CD14-positive monocyte (primary cell): ENCODE results near the gene RAI1. TPM values are rescaled to one million over a fixed set of nuclear protein-coding genes. Genes with fewer than 3 reads are reported as not detected.

Experiments used
- DNase-seq, 3 donors: peaks; one replicate each; pipeline ENCODE4 v3.0.0-alpha.2; 2011 to 2022
- H2AFZ ChIP-seq: 2 replicates; pipeline ENCODE4 v1.6.0; 2012; ENCODE audit warnings: mild to moderate bottlenecking, low read depth, low read length, inconsistent platforms; ENCODE audit not compliant: insufficient read depth, poor library complexity, severe bottlenecking
- H3K27ac ChIP-seq, 2 donors: 1 replicate in 1 of 2; 2 replicates in 1 of 2; pipeline ENCODE4 v1.5.1; 2012 to 2013; ENCODE audit warnings: low read length in 2 of 2, control low read depth in 1 of 2, inconsistent platforms in 1 of 2, low read depth in 1 of 2, mild to moderate bottlenecking in 1 of 2
- H3K27me3 ChIP-seq, 2 donors: one replicate each; pipeline versions ENCODE4 v1.6.0 to v1.6.1; 2011 to 2013; ENCODE audit warnings: low read length in 2 of 2; ENCODE audit not compliant: control insufficient read depth in 2 of 2, insufficient read depth in 2 of 2
- H3K36me3 ChIP-seq, 2 donors: replicated peaks in 1 of 2; 1 replicate in 1 of 2; 2 replicates in 1 of 2; pipeline versions ENCODE4 v1.5.1 to v1.6.1; 2012 to 2013; ENCODE audit warnings: low read length in 2 of 2, control low read depth in 1 of 2, inconsistent platforms in 1 of 2, mild to moderate bottlenecking in 1 of 2; ENCODE audit not compliant: insufficient read depth in 2 of 2, control insufficient read depth in 1 of 2
- H3K4me1 ChIP-seq, 2 donors: 1 replicate in 1 of 2; 2 replicates in 1 of 2; pipeline versions ENCODE4 v1.5.1 to v1.6.1; 2012 to 2013; ENCODE audit warnings: low read length in 2 of 2, control low read depth in 1 of 2, inconsistent platforms in 1 of 2, mild to moderate bottlenecking in 1 of 2, moderate library complexity in 1 of 2; ENCODE audit not compliant: insufficient read depth in 2 of 2, control insufficient read depth in 1 of 2
- H3K4me2 ChIP-seq: replicated peaks from 2 replicates; pipeline ENCODE3; 2012; ENCODE audit warnings: low read length, moderate library complexity, mild to moderate bottlenecking; ENCODE audit not compliant: poor library complexity, severe bottlenecking; ENCODE audit errors: extremely low read depth
- H3K4me3 ChIP-seq, 3 experiments: fragments of 200-600 bp in 1 of 3; sonication (generic) in 1 of 3; replicated peaks in 1 of 3; 1 replicate in 2 of 3; 2 replicates in 1 of 3; pipeline ENCODE4 v1.5.1; 2011 to 2013; ENCODE audit warnings: low read length in 3 of 3, mild to moderate bottlenecking in 3 of 3, control low read depth in 2 of 3, low read depth in 2 of 3, inconsistent platforms in 1 of 3, moderate library complexity in 1 of 3
- H3K79me2 ChIP-seq: 2 replicates; pipeline ENCODE4 v1.6.0; 2012; ENCODE audit warnings: mild to moderate bottlenecking, control low read depth, inconsistent platforms, low read length, moderate library complexity; ENCODE audit not compliant: insufficient read depth
- H3K9ac ChIP-seq: 2 replicates; pipeline ENCODE4 v1.6.0; 2017; ENCODE audit warnings: low read length, mild to moderate bottlenecking; ENCODE audit not compliant: insufficient read depth, poor library complexity, severe bottlenecking
- H3K9me3 ChIP-seq, 2 donors: replicated peaks in 1 of 2; 1 replicate in 1 of 2; 2 replicates in 1 of 2; pipeline versions ENCODE4 v1.5.1 to v1.6.1; 2012 to 2013; ENCODE audit warnings: low read length in 2 of 2, control low read depth in 1 of 2; ENCODE audit not compliant: control insufficient read depth in 1 of 2, insufficient read depth in 1 of 2
- H4K20me1 ChIP-seq: 2 replicates; pipeline ENCODE4 v1.6.0; 2012; ENCODE audit warnings: mild to moderate bottlenecking, low read length, control low read depth, moderate library complexity; ENCODE audit not compliant: insufficient read depth
- H3K27ac Mint-ChIP-seq, 7 donors: one replicate each; pipeline ENCODE4 v1.8.0; 2020; ENCODE audit warnings: mild to moderate bottlenecking in 7 of 7, mixed read lengths in 7 of 7, moderate library complexity in 6 of 7, inconsistent platforms in 2 of 7
- H3K27me3 Mint-ChIP-seq, 3 donors: one replicate each; pipeline ENCODE4 v1.8.0; 2021 to 2022; ENCODE audit warnings: low read depth in 3 of 3, mild to moderate bottlenecking in 3 of 3, mixed read lengths in 3 of 3, moderate library complexity in 3 of 3, inconsistent platforms in 1 of 3
- H3K36me3 Mint-ChIP-seq, 2 donors: one replicate each; pipeline ENCODE4 v1.8.0; 2020; ENCODE audit warnings: mixed read lengths in 2 of 2, inconsistent platforms in 1 of 2, mild to moderate bottlenecking in 1 of 2
- H3K4me1 Mint-ChIP-seq: one replicate; pipeline ENCODE4 v1.8.0; 2020; ENCODE audit warnings: mild to moderate bottlenecking, mixed read lengths
- H3K4me3 Mint-ChIP-seq, 2 donors: one replicate each; pipeline ENCODE4 v1.8.0; 2020; ENCODE audit warnings: mild to moderate bottlenecking in 2 of 2, mixed read lengths in 2 of 2, moderate library complexity in 1 of 2
- H3K9me3 Mint-ChIP-seq, 7 donors: one replicate each; pipeline ENCODE4 v1.8.0; 2020 to 2022; ENCODE audit warnings: mixed read lengths in 7 of 7, mild to moderate bottlenecking in 6 of 7, moderate library complexity in 6 of 7, inconsistent platforms in 2 of 7
- CTCF ChIP-seq: fragments of 200-600 bp; IDR thresholded peaks from one replicate; pipeline ENCODE4 v1.8.0; 2022; ENCODE audit warnings: antibody characterized with exemption, mild to moderate bottlenecking
- WGBS: methylation state at CpG from one replicate; pipeline ENCODE4 v1.1.5; 2013; ENCODE audit warnings: missing lambda C conversion rate; ENCODE audit not compliant: insufficient coverage; 5-methylcytosine and 5-hydroxymethylcytosine counted together
- intact Hi-C, 2 donors: fragments of 100-400 bp; cut with micrococcal nuclease; formaldehyde crosslinking; loops; one replicate each; pipeline versions ENCODE4 v1.15.0 to v1.15.1; 2023
- polyA plus RNA-seq, 3 donors: library from polyadenylated mRNA; depleted of rRNA in 1 of 3; unstranded in 2 of 3; stranded (reverse) in 1 of 3; fragments of 300-500 nt in 2 of 3; fragments of >200 nt in 1 of 3; fragmentation: Illumina TruSeq in 2 of 3; gene quantifications; 1 replicate in 2 of 3; 2 replicates in 1 of 3; pipeline ENCODE4 v1.2.3, GENCODE V29; 2012 to 2021

RAI1 gene
- polyA plus RNA-seq, 3 donors = 0.89 to 4.4 (median 1.5) TPM

DNA sequence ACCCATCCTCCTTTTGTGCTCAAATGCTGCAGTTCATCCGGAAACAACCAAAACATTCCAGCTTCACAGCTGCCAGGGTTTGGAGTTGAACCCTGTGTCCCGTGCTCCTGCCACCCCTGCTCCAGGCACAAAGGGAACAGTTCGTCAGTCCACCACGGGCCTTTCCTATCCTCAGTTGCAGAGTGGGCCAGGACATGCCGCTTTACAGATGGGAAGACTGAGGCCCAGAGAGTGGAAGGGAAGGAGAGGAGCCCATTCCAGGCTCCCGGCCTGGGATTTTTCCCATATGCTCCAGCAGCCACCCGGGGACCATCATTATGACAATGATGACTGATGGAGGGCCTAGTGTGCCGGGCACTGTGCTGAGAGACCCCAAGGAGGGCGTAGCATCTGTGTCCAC is 27.6 kb downstream of the RAI1 start:
- Histone ChIP-seq H3K27ac (no peak overlapping the region), H3K4me2 (no peak overlapping the region), H3K9ac (no peak overlapping the region), H3K79me2 (peaks cover 41% of the 10 kb centered on the region), H3K9me3 (no peaks in the 10 kb centered on the region), H3K36me3 (no peaks in the 10 kb centered on the region), H4K20me1 (peaks cover 93% of the 10 kb centered on the region), H3K27me3 (no peaks in the 10 kb centered on the region), H2AFZ (no peak overlapping the region), H3K4me1 (peaks cover 13 to 16% of the 10 kb centered on the region in 2 donors), H3K4me3 (no peak overlapping the region)
- no peak for DNase-seq
- 95% methylated on average over 7 of the region's 9 CpGs for WGBS
- intact Hi-C loops = no loop called here
- Mint-ChIP-seq H3K36me3 (peaks cover 14 to 16% of the 10 kb centered on the region in 2 donors), H3K4me3 (no peak overlapping the region), H3K27me3 (peaks cover 0 to 1% (median 0%) of the 10 kb centered on the region in 3 donors), H3K4me1 (peaks cover 19% of the 10 kb centered on the region), H3K27ac (peak overlapping the region in 3 of 7 donors; percentile 51 to 71 (median 57)), H3K9me3 (peaks cover 0 to 2% (median 0%) of the 10 kb centered on the region in 7 donors)
- no peak for TF ChIP-seq CTCF

DNA sequence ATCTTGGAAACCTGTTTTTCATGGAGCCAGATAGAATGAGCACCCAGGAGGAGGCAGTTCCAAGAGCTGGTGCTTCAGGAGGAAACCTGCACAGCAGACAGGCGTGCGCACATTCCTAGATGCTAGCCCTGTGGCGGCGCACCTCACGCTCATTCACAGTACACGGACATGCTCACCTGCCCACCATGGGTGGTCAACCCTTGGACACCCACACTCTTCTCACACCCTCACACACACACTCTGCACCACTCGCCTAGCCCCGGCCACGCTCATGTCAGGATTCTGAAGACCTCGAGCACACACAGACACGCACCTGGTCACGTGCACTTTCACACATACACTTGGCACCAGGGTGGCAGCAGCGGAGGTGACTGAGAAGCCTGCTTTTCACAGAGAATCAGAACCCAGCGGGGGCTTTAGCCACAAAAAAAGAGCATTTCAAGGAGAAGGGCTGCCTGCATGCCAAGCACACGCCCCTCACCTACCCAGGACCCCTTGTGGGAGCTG is 28.6 kb downstream of the RAI1 start:
- no peak overlapping the region for H3K4me2 ChIP-seq
- no peak overlapping the region for H3K4me3 Mint-ChIP-seq
- no peaks in the 10 kb centered on the region for H3K27me3 ChIP-seq
- H2AFZ ChIP-seq = no peak overlapping the region
- peaks cover 15 to 16% of the 10 kb centered on the region in 2 donors for H3K36me3 Mint-ChIP-seq
- peaks cover 30% of the 10 kb centered on the region for H3K4me1 Mint-ChIP-seq
- intact Hi-C loops = no loop called here
- H3K9me3 ChIP-seq = no peaks in the 10 kb centered on the region
- peaks cover 0 to 1% (median 0%) of the 10 kb centered on the region in 3 donors for H3K27me3 Mint-ChIP-seq
- no peak overlapping the region for H3K4me3 ChIP-seq
- 98% methylated on average over 12 of the region's 15 CpGs for WGBS
- no peak overlapping the region for H3K9ac ChIP-seq
- peaks cover 40% of the 10 kb centered on the region for H3K79me2 ChIP-seq
- no peak overlapping the region for H3K27ac ChIP-seq
- peaks cover 21 to 25% of the 10 kb centered on the region in 2 donors for H3K4me1 ChIP-seq
- H3K9me3 Mint-ChIP-seq = peaks cover 0 to 2% (median 0%) of the 10 kb centered on the region in 7 donors
- no peak for DNase-seq
- H4K20me1 ChIP-seq = peaks cover 93% of the 10 kb centered on the region
- no peak for TF ChIP-seq CTCF
- H3K36me3 ChIP-seq = no peaks in the 10 kb centered on the region
- peak overlapping the region in 1 of 7 donors; percentile 37 for H3K27ac Mint-ChIP-seq
